ENCODE measurements around the gene DLX2. TPM values are rescaled to one million over a fixed set of nuclear protein-coding genes. Genes with fewer than 3 reads are reported as not detected.

Gene DLX2
- total and polyA plus RNA-seq, 2 of the 13 experiments (the other 11 are each of a cell fraction or from before 2014, with no cell fraction given): 0.07 to 0.15 TPM

GRCh38 chr2:172082944-172083627 lies 19.6 kb downstream of the DLX2 start:
- in situ Hi-C loops (cut with HindIII; ENCODE audit: extremely low pct_ligation_motif_present, low pct_unique_long_range_greater_than_20kb): no loop called here
- Histone ChIP-seq H2AFZ (ENCODE audit: low read length) (no peak overlapping the region), H3K4me1 (ENCODE audit: insufficient read depth, low read length) (peaks cover 72% of the 10 kb centered on the region), H3K36me3 (replicated peaks in 1 of 2; ENCODE audit: control insufficient read depth in 1 of 2, insufficient read depth in 2 of 2, low read length in 2 of 2) (no peaks in the 10 kb centered on the region), H3K27me3 (ENCODE audit: control insufficient read depth in 1 of 2, insufficient read depth in 2 of 2, low read length in 2 of 2) (peaks cover 12 to 65% of the 10 kb centered on the region in 2 experiments; a peak in 4 of 5 replicates), H3K4me2 (ENCODE audit: low read depth, low read length) (peak overlapping the region; percentile 98), H3K4me3 (replicated peaks in 1 of 3; ENCODE audit: insufficient read depth in 1 of 3, low read depth in 2 of 3, low read length in 3 of 3) (peak overlapping the region; percentile 24 to 60 (median 50)), H4K20me1 (ENCODE audit: insufficient read depth, low read length) (peaks cover 3% of the 10 kb centered on the region; the same call in 1 of the 2 replicates), H3K9ac (ENCODE audit: insufficient read depth, low read depth, low read length) (no peak overlapping the region; the same call in 1 of the 2 replicates), H3K27ac (ENCODE audit: extremely low read length, insufficient read depth, low read length) (no peak overlapping the region), H3K79me2 (ENCODE audit: insufficient read depth, low read length) (no peaks in the 10 kb centered on the region), H3K9me3 (ENCODE audit: low read length) (no peaks in the 10 kb centered on the region)
- intact Hi-C loops (cut with micrococcal nuclease; ENCODE audit: unreplicated experiment): no loop called here
- no peak for ATAC-seq
- WGBS (ENCODE audit: low lambda C conversion rate): 15% methylated on average over 42 of the region's 42 CpGs
- no TSS peak for BruUV-seq (replicated peaks)
- ChIA-PET POLR2A (interaction anchor here (1.0 to 4.9 kb wide), 6 partner anchors 12 to 161 kb away, joined by 3 to 42 read pairs (median 4); partner anchors contain the start of genes DLX2 and HAT1), CTCF (ENCODE audit: low intra/inter-chr PET ratio, low total read pairs) (no interaction called here)
- FAIRE-seq: no peak
- no peak for DNase-seq (ENCODE audit: low spot score)
- TF ChIP-seq, protein P1, sequence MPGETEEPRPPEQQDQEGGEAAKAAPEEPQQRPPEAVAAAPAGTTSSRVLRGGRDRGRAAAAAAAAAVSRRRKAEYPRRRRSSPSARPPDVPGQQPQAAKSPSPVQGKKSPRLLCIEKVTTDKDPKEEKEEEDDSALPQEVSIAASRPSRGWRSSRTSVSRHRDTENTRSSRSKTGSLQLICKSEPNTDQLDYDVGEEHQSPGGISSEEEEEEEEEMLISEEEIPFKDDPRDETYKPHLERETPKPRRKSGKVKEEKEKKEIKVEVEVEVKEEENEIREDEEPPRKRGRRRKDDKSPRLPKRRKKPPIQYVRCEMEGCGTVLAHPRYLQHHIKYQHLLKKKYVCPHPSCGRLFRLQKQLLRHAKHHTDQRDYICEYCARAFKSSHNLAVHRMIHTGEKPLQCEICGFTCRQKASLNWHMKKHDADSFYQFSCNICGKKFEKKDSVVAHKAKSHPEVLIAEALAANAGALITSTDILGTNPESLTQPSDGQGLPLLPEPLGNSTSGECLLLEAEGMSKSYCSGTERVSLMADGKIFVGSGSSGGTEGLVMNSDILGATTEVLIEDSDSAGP (CRISPR knock-in tag; IDR thresholded peaks at IDR 0.05; ENCODE audit: borderline replicate concordance): no peak
- TF ChIP-seq NFYB (CRISPR knock-in tag; IDR thresholded peaks at IDR 0.05): no peak
- no peak for TF ChIP-seq RFXAP (CRISPR knock-in tag; IDR thresholded peaks at IDR 0.05; ENCODE audit: borderline replicate concordance)
- no peak for TF ChIP-seq ZNF333 (CRISPR knock-in tag; IDR thresholded peaks at IDR 0.05; ENCODE audit: borderline replicate concordance)
- no peak for TF ChIP-seq YY1 (IDR thresholded peaks at IDR 0.05; ENCODE audit: insufficient read depth, insufficient replicate concordance, low read depth, low read length)
- no peak for TF ChIP-seq ZNF569 (CRISPR knock-in tag; IDR thresholded peaks at IDR 0.05; ENCODE audit: borderline replicate concordance)
- no peak for TF ChIP-seq KDM3A (CRISPR knock-in tag; IDR thresholded peaks at IDR 0.05; ENCODE audit: low read depth)
- no peak for TF ChIP-seq SMAD3 (CRISPR knock-in tag; IDR thresholded peaks at IDR 0.05)
- no peak for TF ChIP-seq KDM6A (CRISPR knock-in tag; IDR thresholded peaks at IDR 0.05; ENCODE audit: low read depth)
- no peak for TF ChIP-seq GABPA (IDR thresholded peaks at IDR 0.05; ENCODE audit: low read depth, low read length)
- no peak for TF ChIP-seq GABPA (CRISPR knock-in tag; IDR thresholded peaks at IDR 0.05; ENCODE audit: low read depth)
- TF ChIP-seq ETS1 (CRISPR knock-in tag; IDR thresholded peaks at IDR 0.05): no peak
- TF ChIP-seq, protein P2, sequence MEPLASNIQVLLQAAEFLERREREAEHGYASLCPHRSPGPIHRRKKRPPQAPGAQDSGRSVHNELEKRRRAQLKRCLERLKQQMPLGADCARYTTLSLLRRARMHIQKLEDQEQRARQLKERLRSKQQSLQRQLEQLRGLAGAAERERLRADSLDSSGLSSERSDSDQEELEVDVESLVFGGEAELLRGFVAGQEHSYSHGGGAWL (CRISPR knock-in tag; IDR thresholded peaks at IDR 0.05): peak; percentile 46; the same call in 1 of the 2 replicates
- TF ChIP-seq, protein P3, sequence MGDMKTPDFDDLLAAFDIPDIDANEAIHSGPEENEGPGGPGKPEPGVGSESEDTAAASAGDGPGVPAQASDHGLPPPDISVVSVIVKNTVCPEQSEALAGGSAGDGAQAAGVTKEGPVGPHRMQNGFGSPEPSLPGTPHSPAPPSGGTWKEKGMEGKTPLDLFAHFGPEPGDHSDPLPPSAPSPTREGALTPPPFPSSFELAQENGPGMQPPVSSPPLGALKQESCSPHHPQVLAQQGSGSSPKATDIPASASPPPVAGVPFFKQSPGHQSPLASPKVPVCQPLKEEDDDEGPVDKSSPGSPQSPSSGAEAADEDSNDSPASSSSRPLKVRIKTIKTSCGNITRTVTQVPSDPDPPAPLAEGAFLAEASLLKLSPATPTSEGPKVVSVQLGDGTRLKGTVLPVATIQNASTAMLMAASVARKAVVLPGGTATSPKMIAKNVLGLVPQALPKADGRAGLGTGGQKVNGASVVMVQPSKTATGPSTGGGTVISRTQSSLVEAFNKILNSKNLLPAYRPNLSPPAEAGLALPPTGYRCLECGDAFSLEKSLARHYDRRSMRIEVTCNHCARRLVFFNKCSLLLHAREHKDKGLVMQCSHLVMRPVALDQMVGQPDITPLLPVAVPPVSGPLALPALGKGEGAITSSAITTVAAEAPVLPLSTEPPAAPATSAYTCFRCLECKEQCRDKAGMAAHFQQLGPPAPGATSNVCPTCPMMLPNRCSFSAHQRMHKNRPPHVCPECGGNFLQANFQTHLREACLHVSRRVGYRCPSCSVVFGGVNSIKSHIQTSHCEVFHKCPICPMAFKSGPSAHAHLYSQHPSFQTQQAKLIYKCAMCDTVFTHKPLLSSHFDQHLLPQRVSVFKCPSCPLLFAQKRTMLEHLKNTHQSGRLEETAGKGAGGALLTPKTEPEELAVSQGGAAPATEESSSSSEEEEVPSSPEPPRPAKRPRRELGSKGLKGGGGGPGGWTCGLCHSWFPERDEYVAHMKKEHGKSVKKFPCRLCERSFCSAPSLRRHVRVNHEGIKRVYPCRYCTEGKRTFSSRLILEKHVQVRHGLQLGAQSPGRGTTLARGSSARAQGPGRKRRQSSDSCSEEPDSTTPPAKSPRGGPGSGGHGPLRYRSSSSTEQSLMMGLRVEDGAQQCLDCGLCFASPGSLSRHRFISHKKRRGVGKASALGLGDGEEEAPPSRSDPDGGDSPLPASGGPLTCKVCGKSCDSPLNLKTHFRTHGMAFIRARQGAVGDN (CRISPR knock-in tag; IDR thresholded peaks at IDR 0.05): peak; percentile 51
- TF ChIP-seq BCL6 (CRISPR knock-in tag; IDR thresholded peaks at IDR 0.05): 0 out of 2 replicates have a peak, but pooled peaks have one; percentile 19
